Hematopoietic multipotent progenitor cell (in vitro differentiated cells): ENCODE data around the gene GPRIN1. TPM values are rescaled to one million over a fixed set of nuclear protein-coding genes. Genes with fewer than 3 reads are reported as not detected.
"Not testable (repeated sequence)": the region's sequence is repeated elsewhere in the genome, so short reads cannot be mapped to it uniquely, and the experiment has no call there.

Experiments used
- DNase-seq, 3 donors: peaks; one replicate each; pipeline ENCODE4 v3.0.0-alpha.2; 2011 to 2015; ENCODE audit warnings: low read depth in 2 of 3, low spot score in 2 of 3
- total RNA-seq: library from RNA; depleted of rRNA; stranded (reverse); fragments of >200 nt; gene quantifications from one replicate; pipeline ENCODE4 v1.2.3, GENCODE V29; 2012

GPRIN1 gene
- total RNA-seq, 1 donor: under 0.01 TPM

DNA sequence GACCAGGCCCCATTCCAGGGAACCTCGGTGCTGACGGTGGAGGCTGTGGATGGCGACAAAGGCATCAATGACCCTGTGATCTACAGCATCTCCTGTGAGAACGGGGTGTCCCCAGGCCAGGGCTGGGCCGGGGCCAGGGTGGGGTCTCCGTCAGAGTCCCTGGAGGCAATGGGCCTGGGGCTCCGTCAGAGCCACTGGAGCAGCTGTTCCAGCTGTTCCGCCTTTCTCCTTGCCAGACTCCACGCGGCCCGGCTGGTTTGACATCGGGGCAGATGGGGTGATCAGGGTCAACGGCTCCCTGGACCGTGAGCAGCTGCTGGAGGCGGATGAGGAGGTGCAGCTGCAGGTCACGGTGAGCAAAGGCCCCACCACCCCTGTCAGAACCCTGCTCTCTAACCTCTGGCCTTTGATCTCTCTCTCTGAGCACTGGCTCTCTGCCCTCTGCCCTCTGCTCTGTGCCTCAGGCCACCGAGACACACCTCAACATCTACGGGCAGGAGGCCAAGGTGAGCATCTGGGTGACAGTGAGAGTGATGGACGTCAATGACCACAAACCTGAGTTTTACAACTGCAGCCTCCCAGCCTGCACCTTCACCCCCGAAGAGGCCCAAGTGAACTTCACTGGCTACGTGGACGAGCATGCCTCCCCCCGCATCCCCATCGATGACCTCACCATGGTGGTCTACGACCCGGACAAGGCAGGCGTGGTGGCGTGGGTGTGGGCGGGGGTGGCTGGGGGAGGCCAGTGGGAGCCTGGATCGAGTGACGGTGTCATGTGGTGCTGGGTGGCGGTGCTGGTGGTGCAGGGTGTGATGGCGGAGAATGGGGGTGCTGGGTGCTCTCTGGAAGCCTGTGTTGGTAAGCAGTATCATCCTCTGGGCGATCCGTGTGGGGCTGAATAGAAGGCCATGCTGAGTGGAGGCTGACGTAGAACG lies 34.2 kb downstream of the GPRIN1 start:
- no peak for DNase-seq

DNA sequence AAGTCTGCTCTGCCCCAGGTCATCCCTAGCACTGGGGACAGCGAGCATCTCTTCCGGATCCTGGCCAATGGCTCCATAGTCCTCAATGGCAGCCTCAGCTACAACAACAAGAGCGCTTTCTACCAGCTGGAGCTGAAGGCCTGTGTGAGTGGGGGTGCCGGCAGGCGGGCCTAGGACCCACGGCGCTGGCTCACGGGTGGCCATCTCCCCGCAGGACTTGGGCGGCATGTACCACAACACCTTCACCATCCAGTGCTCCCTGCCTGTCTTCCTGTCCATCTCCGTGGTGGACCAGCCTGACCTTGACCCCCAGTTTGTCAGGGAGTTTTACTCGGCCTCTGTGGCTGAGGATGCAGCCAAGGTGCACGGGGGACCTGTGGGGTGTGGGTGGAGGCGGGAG lies 34.9 kb downstream of the GPRIN1 start:
- no peak for DNase-seq

DNA sequence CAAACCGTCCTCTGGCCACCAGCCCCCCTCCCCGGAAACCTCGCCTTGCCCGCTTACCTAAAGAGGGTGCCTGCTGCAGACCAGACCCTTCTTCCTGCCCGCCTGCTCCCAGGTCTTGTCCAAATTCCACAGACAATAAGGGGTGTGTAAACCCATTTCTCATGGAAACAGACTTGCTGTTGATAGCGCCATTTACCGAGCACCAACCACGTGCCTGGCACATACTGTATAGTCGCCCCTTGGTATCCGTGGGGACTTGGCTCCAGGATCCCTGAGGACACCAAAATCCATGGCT lies 35.7 kb downstream of the GPRIN1 start:
- DNase-seq: no peak

DNA sequence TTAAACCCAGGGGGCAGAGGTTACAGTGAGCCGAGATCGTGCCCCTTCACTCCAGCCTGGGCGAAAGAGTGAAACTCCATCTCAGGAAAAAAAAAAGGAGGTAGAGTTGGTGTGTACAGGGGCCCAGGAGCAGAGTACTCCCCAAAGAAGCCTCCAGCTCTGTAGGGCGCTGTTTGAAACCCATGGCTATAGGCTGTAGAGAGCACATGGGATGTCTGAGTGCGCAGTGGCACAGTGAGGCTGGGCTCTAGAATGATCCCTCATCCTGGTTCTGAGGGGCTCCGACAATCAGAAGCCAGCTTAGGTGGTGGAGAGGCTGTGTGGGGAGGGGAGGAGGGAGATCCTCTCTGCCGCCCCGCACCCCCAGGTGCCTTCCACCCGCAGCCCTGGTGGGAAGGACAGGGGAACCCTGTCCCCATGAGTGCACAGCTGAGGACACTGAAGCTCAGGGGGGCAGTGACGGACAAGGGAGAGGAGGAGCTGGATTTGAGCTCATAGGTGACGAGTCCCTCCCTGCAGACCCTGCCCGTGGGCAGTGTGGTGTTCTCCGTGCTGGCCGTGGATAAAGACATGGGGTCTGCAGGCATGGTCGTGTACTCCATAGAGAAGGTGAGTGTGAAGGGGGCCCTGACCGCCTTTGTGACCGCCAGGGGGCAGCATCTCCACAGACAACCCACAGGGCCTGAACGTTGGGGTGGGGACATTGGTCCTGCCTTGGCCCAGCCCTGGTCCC lies 36.2 kb downstream of the GPRIN1 start:
- peak; percentile 57 to 72 (median 58) for DNase-seq

DNA sequence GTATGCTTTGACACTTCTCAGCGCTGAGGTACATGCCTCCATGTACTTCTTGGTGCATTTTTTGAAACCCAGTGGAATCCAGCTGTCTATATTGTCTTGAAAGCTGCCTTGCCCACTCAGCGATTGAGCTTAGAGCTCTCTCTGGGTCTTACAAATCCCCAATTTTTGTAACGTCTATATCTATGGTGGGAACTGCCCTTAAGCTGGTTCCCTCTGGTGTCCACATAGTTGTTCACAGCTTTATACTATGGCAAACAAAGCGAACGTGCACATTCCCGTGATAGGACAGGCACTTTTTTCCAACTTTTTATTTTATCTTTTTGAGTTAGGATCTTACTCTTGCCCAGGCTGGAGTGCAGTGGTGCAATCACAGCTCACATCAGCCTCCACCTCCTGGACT lies 39.9 kb downstream of the GPRIN1 start:
- peak in 1 of 3 donors; percentile 29 for DNase-seq

DNA sequence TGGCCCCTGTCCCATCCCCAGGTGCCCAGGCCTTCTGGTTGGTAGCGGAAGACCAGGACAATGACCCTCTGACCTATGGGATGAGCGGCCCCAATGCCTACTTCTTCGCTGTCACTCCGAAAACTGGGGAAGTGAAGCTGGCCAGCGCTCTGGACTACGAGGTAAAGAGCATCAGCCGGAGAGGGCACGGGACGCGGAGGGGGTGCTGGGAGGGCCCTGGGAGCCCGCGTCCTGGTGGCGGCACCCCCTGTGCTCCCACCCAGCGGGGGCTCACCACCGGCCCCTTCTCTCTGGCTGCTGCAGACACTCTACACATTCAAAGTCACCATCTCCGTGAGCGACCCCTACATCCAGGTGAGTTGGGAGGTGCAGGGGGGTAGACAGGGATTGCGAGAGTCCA lies 41.3 kb downstream of the GPRIN1 start:
- no peak for DNase-seq

DNA sequence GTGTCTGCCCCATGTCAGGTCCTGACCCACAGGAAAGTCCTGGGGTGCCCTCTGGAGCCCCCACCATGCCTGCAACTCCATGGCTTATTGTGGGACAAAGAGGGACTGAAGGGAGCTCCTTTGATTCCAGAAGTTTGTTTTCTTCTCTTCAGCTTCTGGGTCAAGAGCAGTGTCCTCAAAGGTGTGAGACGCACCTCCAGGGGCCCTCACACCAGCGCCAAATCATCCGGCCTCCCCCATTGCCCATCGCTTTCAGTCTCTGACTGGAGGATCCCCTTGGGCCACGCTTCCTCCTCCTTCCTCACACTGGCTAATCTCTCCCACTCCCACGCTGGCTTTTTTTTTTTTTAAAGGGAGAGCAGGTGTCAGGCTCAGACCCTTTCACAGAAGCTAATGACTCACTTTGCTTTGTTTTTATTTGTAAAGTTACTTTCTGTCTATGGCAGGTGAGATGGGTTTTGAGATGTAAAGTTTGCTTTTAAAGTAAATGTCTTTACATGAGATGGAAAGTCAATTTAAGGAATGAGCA lies 44.1 kb downstream of the GPRIN1 start:
- no peak for DNase-seq

DNA sequence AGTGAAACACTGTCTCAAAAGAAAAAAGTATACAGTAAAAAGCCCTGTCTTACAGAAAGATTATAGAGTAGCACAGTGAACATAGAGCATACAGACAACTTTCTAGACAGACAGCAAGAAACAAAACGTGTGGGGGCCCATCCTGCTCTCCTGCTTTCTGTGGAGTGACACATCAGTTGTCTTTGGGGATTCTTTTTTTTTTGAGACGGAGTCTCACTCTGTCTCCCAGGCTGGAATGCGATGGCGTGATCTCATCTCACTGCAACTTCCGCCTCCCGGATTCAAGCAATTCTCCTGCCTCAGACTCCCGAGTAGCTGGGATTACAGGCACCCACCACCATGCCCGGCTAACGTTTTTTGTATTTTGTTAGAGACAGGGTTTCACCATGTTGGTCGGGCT lies 46.0 kb downstream of the GPRIN1 start:
- DNase-seq: no peak

DNA sequence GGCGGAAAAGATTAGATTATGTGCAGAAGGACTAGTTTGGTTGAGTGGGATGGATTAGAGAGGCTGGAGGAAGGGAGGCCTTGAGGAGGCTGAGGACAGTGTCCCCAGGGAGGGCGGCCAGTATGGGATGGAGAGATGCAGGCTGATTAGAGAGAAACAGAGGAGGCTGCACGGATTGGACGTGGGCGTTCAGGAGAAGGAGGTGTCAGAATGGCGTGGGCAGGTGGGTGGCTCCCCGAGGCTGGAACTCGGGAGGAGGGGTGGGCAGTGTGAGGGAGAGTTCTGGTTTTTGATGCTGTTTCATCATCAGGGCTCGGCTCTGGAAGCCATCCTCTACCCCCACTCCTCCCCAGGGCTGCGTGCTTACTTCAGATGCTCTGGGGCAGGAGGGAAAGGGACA lies 47.8 kb downstream of the GPRIN1 start:
- DNase-seq: no peak

DNA sequence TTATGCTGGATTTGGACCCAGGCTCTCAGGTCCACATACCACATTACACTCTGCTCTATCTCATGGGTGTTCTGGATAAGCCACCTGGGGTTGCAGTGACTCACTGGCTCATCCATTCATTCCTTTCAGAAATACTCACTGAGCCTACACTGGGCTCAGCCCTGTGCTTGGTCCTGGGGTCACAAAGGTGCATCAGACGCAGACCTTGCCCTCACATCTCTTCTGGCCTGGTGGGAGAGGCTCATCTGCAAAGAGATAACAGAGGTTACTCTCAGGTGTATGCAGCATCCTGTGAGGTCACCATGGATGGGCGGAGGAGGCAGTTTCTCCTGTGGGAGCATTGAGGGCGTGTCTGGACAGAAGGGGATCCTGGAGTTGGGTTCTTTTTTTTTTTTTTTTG lies 48.7 kb downstream of the GPRIN1 start:
- no peak for DNase-seq

DNA sequence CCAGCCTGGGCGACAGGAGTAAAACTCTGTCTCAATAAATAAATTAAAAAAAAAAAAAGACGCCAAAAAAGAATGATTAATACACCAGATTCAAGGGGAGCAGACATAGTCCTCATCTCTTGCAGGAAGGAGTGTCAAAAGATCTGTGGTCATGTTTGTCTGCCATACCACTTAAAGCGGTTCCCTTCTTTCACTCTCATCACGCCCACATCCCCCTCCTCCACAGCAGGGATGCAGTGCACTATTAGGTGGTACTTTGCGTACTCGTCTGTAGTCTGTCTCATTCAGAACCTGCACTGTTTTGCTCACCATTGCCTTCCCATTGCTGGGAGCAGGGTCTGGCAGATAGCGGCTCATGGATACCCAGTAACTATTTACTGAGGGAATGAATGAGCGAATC lies 49.6 kb downstream of the GPRIN1 start:
- DNase-seq: peak in 1 of 3 donors; percentile 66

DNA sequence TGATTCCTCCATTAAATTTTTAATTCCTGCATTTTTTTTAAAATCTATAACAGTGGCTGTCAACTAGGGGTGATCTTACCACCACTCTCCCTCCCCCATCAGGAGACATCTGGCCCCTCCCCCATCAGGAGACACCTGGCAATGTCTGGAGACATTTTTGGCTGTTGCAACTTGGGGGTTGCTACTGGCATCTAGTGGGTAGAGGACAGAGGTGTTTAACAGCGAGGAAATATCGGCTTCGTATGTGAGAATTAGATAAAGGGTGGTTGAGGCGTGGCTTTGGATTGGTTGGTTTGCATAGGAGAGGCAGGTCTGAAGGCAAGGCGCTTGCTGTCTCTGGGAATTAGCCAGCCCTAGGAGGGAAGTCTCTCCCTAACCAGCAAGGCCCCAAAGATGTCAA lies 50.3 kb downstream of the GPRIN1 start:
- DNase-seq: peak in 2 of 3 donors; percentile 73 to 82

DNA sequence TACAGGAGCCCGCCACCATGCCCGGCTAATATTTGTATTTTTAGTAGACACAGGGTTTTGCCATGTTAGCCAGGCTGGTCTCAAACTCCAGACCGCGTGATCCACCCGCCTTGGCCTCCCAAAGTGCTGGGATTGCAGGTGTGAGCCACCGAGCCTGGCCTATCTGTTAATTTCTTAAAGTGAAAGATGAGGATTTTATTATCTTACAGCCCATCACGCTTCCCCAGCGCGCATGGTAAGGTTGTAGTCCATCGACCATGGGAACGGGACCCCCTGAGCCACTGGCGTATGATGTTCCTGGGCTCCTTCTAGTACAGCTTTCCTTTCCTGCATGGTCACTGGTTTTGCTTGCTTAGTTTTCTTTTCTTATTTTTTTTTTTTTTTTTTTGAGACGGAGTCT lies 52.1 kb downstream of the GPRIN1 start:
- no peak for DNase-seq

DNA sequence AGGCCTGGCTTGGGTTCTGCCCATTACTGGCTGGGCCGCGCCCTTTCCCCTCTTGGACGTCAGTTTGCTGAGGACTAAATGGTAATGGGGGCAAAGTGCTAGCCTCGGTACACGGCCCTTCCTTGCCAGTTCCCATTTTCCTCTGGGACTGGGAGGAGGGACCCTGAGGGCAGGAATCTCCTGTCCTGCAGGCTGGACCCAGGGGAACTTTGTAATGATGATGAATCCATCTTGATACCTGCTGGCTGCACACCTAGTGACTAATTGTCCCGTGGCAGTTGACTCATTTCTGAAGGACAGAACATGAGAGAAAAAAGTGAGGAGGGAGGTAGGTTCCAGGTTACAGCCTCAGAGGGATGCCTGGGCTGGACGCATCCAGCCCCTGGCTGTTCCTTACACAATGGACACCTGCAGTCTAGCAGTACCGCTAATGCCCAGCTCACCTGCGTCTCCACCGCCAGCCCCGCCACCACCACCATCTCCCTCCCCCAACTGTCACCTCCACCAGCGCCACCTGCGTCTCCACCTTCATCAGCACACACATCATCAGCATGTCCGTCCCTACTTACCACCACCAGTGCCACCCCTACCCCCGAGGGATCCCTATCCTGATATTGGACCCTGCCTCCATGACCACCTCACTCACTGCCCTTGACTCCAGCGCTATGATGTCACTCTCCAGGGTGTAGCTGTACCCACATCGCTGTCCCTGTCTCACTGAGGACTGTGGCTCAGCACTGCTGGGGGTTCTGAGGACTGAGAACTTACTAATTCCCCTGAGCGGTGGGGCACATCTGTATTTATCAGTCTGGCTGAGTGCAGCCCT lies 56.5 kb downstream of the GPRIN1 start:
- DNase-seq: no peak

DNA sequence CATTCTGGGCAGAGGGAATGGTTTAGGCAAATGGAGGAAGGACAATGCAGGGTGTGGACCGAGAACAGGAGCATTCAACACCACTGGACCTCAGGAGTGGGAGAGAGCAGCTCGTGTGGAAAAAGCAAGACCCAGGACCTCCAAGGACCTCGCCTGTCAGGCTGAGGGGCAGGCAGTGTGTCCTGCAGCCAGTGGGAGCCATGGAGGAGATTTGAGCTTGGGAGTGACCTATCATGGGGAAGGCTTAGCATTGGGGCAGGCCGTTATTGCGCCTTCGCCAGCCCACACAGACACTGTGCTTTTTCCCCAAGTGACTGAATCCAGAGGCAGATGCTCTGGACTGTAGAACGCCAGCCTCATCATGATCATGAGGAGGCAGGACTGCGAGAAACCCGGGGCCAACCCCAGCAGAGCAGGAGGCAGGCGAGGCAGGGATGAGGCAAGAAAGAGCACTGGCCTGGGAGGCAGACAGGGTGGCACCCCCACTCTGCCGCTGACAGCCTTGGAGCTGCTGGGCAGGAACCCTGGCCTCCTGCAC lies 57.6 kb downstream of the GPRIN1 start:
- no peak for DNase-seq

DNA sequence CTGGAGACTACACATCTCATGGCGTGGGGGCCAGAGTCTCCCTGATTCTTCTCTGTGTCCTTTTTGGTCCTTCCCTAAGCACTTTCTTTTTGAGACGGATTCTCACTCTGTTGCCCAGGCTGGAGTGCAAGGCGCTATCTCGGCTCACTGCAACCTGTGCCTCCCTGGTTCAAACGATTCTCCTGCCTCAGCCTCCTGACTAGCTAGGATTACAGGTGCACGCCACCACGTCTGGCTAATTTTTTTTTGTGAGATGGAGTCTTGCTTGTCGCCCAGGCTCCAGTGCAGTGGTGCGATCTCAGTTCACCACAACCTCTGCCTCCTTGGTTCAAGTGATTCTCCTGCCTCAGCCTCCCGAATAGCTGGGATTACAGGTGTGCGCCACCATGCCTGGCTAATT lies 59.0 kb downstream of the GPRIN1 start:
- DNase-seq: not testable (repeated sequence)

DNA sequence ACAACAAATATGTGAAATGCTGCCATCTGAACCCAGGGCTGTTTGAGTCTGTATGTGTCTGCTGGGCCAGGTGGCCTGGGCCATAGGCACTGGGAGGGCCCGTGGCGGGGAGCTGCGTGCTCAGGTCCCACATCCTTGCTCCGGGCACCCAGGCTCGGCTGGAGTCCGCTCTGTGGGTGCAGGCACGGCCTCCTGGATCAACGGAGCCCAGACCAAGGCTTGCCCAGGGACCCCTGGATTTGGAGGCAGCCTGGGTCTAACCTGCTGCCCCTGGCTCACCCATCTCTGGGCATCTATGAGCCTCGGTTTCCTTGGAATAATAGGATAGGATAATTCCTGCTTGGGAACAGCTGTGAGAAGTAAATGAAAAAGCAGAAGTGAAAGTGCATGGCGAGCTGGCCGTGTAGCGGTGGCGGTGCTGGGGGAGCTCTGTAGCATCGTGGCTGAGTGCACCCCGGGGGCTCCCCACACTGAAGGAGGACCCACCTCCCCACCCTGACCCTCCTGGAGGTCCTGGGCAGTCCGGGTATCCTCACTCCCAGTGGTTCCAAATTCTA lies 59.6 kb downstream of the GPRIN1 start:
- no peak for DNase-seq

DNA sequence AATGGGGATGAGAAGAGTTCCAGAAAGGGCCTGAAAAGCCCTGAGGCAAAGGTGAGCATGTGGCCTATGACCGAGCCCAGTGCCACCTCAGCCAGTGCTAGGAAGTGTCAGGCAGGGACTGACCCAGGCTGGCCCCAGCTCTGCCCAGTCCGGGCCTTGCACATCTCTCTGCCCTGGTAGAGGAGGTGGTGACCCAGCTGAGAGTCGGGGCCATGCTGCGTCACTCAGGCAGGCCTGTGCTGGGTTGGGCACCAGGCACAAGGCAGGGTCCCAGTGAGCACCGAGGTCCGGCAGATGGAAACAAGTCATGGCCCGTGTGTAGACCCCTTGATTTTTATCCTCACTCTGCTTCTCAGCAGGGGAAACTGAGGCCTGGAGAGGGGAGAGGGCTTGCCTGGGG lies 60.1 kb downstream of the GPRIN1 start:
- DNase-seq: no peak

DNA sequence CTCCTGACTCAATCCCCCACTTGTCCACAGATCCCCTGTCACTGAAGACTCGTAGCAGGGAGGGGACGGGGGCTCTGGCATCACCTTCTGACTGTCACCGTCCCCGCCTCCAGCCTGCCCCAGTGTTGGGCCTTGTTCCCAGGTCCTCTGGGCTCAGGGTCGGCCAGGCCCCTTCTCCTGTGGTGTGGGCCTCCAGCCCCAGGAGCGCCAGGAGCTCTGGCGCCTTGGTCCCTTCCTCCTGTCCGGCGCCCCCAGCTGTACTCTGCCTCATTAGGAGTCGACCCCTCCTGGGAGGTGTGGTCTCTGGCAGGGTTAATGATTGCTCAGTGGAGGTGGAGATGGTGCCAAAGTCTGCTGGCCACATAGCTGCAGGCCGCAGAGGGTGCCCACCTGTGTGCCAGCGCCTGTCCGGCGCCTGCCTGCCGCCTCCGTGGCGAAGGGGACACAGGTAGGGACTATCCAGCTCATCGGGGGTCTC lies 61.0 kb downstream of the GPRIN1 start, which contains the start of gene CDHR2:
TSS of gene CDHR2 (plus strand) at position 376 of the 478 bp plus-strand sequence. CDS start 16,011 bp downstream, outside the sequence.
- DNase-seq: no peak

DNA sequence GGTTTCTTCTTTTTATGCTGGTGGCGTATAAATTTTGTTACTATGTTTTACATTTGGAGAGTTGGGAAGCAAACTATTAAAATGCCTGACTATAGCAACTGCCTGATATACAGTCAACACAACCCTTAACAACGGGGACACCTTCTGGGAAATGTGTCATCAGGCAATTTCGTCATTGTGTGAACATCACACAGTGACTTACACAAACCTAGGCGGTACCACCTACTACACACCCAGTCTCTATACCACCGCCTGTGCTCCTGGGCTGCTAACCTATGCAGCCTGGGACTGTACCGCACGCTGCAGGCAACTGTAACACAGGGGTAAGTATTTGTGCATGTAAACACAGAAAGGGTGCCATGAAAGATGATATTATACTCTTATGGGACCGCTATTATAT lies 62.2 kb downstream of the GPRIN1 start:
- DNase-seq: peak in 1 of 3 donors; percentile 47
